Astrocyte (in vitro differentiated cells and primary cell): Measurements from ENCODE around the gene WDR83. TPM values are rescaled to one million over a fixed set of nuclear protein-coding genes. Genes with fewer than 3 reads are reported as not detected.

Source experiments
- DNase-seq: peaks from one replicate; pipeline ENCODE4 v3.0.0-alpha.2; 2010; ENCODE audit warnings: low read depth
- FAIRE-seq: peaks from 2 replicates; lab custom pipeline; 2011; peaks lifted over from hg19 to GRCh38; lab: Jason Lieb, UNC
- H2AFZ ChIP-seq: 2 replicates; pipeline ENCODE4 v1.6.0; 2012; ENCODE audit warnings: low read depth, low read length, inconsistent platforms
- H3K27ac ChIP-seq: 2 replicates; pipeline ENCODE4 v1.5.1; 2011; ENCODE audit warnings: low read depth, low read length, inconsistent platforms
- H3K27me3 ChIP-seq: 2 replicates; pipeline ENCODE4 v1.6.0; 2011; ENCODE audit warnings: low read length, inconsistent platforms; ENCODE audit not compliant: insufficient read depth
- H3K36me3 ChIP-seq: 2 replicates; pipeline ENCODE4 v1.5.1; 2011; ENCODE audit warnings: low read length, inconsistent platforms; ENCODE audit not compliant: insufficient read depth
- H3K4me1 ChIP-seq: 2 replicates; pipeline ENCODE4 v1.5.1; 2011; ENCODE audit warnings: low read length, inconsistent platforms; ENCODE audit not compliant: insufficient read depth
- H3K4me2 ChIP-seq: 2 replicates; pipeline ENCODE4 v1.6.0; 2012; ENCODE audit warnings: low read length, inconsistent platforms
- H3K4me3 ChIP-seq: 2 replicates; pipeline ENCODE4 v1.5.1; 2011; ENCODE audit warnings: low read depth, mild to moderate bottlenecking, low read length, inconsistent platforms; ENCODE audit not compliant: insufficient read depth
- H3K79me2 ChIP-seq: 2 replicates; pipeline ENCODE4 v1.6.0; 2012; ENCODE audit warnings: mild to moderate bottlenecking, low read length, inconsistent platforms; ENCODE audit not compliant: insufficient read depth
- H3K9ac ChIP-seq: 2 replicates; pipeline ENCODE4 v1.6.0; 2012; ENCODE audit warnings: mild to moderate bottlenecking, low read length, inconsistent platforms
- H3K9me3 ChIP-seq: 2 replicates; pipeline ENCODE4 v1.5.1; 2012; ENCODE audit warnings: low read depth, mild to moderate bottlenecking, low read length, inconsistent platforms; ENCODE audit not compliant: insufficient read depth
- H4K20me1 ChIP-seq: 2 replicates; pipeline ENCODE4 v1.6.0; 2012; ENCODE audit warnings: low read length, inconsistent platforms; ENCODE audit not compliant: insufficient read depth
- H3K27ac Mint-ChIP-seq: one replicate; pipeline ENCODE4 v1.8.0; 2021; ENCODE audit warnings: mild to moderate bottlenecking, mixed read lengths; ENCODE audit not compliant: unreplicated experiment
- H3K27me3 Mint-ChIP-seq: one replicate; pipeline ENCODE4 v1.8.0; 2021; ENCODE audit warnings: low read depth, mixed read lengths; ENCODE audit not compliant: unreplicated experiment
- H3K36me3 Mint-ChIP-seq: one replicate; pipeline ENCODE4 v1.8.0; 2021; ENCODE audit warnings: low read depth, mixed read lengths; ENCODE audit not compliant: unreplicated experiment
- H3K4me1 Mint-ChIP-seq: one replicate; pipeline ENCODE4 v1.8.0; 2021; ENCODE audit warnings: low read depth, mixed read lengths; ENCODE audit not compliant: unreplicated experiment
- H3K4me3 Mint-ChIP-seq: one replicate; pipeline ENCODE4 v1.8.0; 2021; ENCODE audit warnings: mild to moderate bottlenecking, moderate library complexity, mixed read lengths; ENCODE audit not compliant: unreplicated experiment
- H3K9me3 Mint-ChIP-seq: one replicate; pipeline ENCODE4 v1.8.0; 2021; ENCODE audit warnings: mild to moderate bottlenecking, mixed read lengths; ENCODE audit not compliant: unreplicated experiment
- CTCF ChIP-seq: IDR thresholded peaks from 2 replicates; pipeline ENCODE4 v1.5.1; 2011; ENCODE audit warnings: low read depth, mild to moderate bottlenecking, inconsistent platforms, low read length, moderate library complexity; ENCODE audit not compliant: insufficient read depth
- EZH2 ChIP-seq: IDR thresholded peaks from 2 replicates; pipeline ENCODE4 v1.6.1; 2012; ENCODE audit warnings: mild to moderate bottlenecking, low read length, inconsistent platforms; ENCODE audit not compliant: insufficient read depth
- total RNA-seq: library from RNA; stranded (reverse); gene quantifications from 2 replicates; pipeline ENCODE4 v1.2.1, GENCODE V29; 2021

WDR83 gene
- total RNA-seq, 1 donor from 2014 or later, result 13.3 TPM

- no peaks in the 10 kb centered on the region for H3K27me3 ChIP-seq
- H3K36me3 Mint-ChIP-seq, result peaks cover 9% of the 10 kb centered on the region
- H3K36me3 ChIP-seq, result peaks cover 11% of the 10 kb centered on the region
- DNase-seq, result no peak
- peaks cover 22% of the 10 kb centered on the region for H4K20me1 ChIP-seq
- no peaks in the 10 kb centered on the region for H3K27me3 Mint-ChIP-seq
- H3K4me1 Mint-ChIP-seq, result peaks cover 25% of the 10 kb centered on the region
- peak overlapping the region; percentile 98 for H3K4me3 Mint-ChIP-seq
- TF ChIP-seq EZH2 (no peak), CTCF (no peak)
- peak overlapping the region; percentile 97 for H3K27ac ChIP-seq
- H2AFZ ChIP-seq, result peak overlapping the region; percentile 84
- no peaks in the 10 kb centered on the region for H3K9me3 Mint-ChIP-seq
- H3K27ac Mint-ChIP-seq, result peak overlapping the region; percentile 47
- no peak for FAIRE-seq
- H3K4me3 ChIP-seq, result peak overlapping the region; percentile 83
- peaks cover 50% of the 10 kb centered on the region for H3K79me2 ChIP-seq
- peak overlapping the region; percentile 88 for H3K9ac ChIP-seq
- peaks cover 21% of the 10 kb centered on the region for H3K4me1 ChIP-seq
- no peaks in the 10 kb centered on the region for H3K9me3 ChIP-seq
- H3K4me2 ChIP-seq, result peak overlapping the region; percentile 89
These were observed 3.7 kb downstream of the WDR83 start for GRCh38 chr19:12670159-12670928.

GRCh38 chr19:12672744-12673143 lies 6.1 kb downstream of the WDR83 start:
- H3K9me3 Mint-ChIP-seq, result no peaks in the 10 kb centered on the region
- Histone ChIP-seq H3K36me3 (peaks cover 19% of the 10 kb centered on the region), H3K27ac (no peak overlapping the region), H3K79me2 (peaks cover 38% of the 10 kb centered on the region), H3K4me2 (no peak overlapping the region), H2AFZ (no peak overlapping the region), H3K4me1 (peaks cover 14% of the 10 kb centered on the region), H3K27me3 (no peaks in the 10 kb centered on the region), H3K9ac (no peak overlapping the region), H3K9me3 (no peaks in the 10 kb centered on the region), H3K4me3 (no peak overlapping the region), H4K20me1 (peaks cover 33% of the 10 kb centered on the region)
- DNase-seq (no peak), FAIRE-seq (no peak)
- no peak overlapping the region for H3K27ac Mint-ChIP-seq
- H3K4me1 Mint-ChIP-seq, result peaks cover 13% of the 10 kb centered on the region
- H3K4me3 Mint-ChIP-seq, result no peak overlapping the region
- H3K36me3 Mint-ChIP-seq, result peaks cover 15% of the 10 kb centered on the region
- no peak for TF ChIP-seq CTCF
- no peak for TF ChIP-seq EZH2
- H3K27me3 Mint-ChIP-seq, result no peaks in the 10 kb centered on the region

- TF ChIP-seq EZH2, result no peak
- TF ChIP-seq CTCF, result no peak
- H3K4me1 Mint-ChIP-seq, result peaks cover 3% of the 10 kb centered on the region
- no peaks in the 10 kb centered on the region for H3K9me3 Mint-ChIP-seq
- Histone ChIP-seq H3K79me2 (peaks cover 30% of the 10 kb centered on the region), H3K4me1 (peaks cover 3% of the 10 kb centered on the region), H3K4me2 (no peak overlapping the region), H2AFZ (no peak overlapping the region), H3K9me3 (no peaks in the 10 kb centered on the region), H4K20me1 (peaks cover 31% of the 10 kb centered on the region), H3K27me3 (no peaks in the 10 kb centered on the region), H3K36me3 (peaks cover 25% of the 10 kb centered on the region), H3K9ac (no peak overlapping the region), H3K27ac (no peak overlapping the region), H3K4me3 (no peak overlapping the region)
- no peak overlapping the region for H3K4me3 Mint-ChIP-seq
- H3K36me3 Mint-ChIP-seq, result peaks cover 15% of the 10 kb centered on the region
- DNase-seq (no peak), FAIRE-seq (no peak)
- no peaks in the 10 kb centered on the region for H3K27me3 Mint-ChIP-seq
- H3K27ac Mint-ChIP-seq, result no peak overlapping the region
These were observed 8.8 kb downstream of the WDR83 start for GRCh38 chr19:12675399-12675798.
